Astrocyte of the hippocampus (primary cell): ENCODE data around the gene ATP6V1G2.
"Not testable (repeated sequence)": the region's sequence is repeated elsewhere in the genome, so short reads cannot be mapped to it uniquely, and the experiment has no call there.

Experiments
- DNase-seq: peaks from one replicate; pipeline ENCODE4 v3.0.0; 2011; ENCODE audit warnings: low read depth, low spot score

ATP6V1G2 gene

DNA sequence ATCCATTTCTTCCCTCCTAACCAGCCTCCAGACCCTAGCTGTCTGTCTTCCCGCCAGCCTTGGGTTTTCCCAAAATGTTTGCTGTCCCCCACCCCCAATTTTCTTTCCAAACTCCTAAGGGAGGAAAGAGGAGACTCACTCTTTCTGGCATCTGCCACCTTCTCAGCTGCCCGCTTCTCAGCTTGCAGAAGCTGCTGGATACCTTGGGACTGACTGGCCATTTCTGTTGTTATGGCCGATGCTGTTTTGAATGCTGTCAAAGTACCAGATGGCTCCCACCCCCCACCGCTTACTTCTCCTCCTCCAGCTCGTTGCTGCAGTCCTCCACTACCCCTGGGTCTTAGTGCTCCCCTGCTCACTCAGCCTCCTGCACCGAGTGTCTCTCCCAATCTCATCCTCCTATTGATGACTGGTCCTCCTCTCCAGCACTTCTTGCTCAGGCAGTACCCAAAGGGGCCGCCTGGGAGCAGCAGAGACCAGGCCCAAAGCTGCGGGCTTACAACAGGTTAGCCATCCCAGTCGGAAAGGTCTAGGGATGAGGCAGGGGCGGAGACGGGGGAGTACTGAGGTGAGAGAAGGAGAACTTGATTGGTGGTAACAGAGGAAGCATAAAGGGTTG, at the start of gene ATP6V1G2:
Gene ATP6V1G2 (minus strand): TSS at position 270 of the 619 bp plus-strand sequence. CDS start 49 bp downstream, at position 221.
- DNase-seq = peak; percentile 95

DNA sequence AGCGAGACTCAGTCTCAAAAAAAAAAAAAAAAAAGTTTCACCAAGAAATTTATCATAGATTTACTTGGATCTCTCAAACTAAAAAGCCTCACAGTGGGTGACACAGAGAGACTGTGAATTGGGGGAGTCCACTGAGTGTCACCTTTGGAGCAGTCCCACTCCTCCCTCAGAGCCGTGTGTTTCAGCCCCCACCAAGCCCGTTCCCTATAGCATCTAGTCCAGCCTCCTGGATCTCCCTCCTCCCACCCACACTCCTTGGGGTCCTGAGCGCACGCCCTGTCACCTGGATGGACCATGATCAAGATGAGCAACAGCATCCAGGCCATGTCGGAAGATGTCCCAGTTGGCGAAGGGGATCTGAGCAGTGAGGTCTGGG, 46.0 kb upstream of the ATP6V1G2 start:
- DNase-seq = no peak

DNA sequence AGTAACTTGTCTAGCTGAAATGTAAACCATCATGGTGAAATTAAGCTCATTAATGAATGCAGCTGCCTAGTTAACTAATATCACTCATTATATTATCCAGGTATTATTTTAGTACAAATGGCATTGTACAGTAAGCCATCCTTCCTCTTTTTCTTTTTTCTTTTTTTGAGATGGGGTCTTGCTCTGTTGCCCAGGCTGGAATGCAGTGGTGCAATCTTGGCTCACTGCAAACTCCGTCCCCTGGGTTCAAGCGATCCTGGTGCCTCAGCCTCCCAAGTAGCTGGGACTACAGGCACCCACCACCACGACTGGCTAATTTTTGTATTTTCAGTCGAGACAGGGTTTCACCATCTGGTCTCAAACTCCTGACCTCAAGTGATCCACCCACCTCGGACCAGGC, 44.3 kb upstream of the ATP6V1G2 start:
- DNase-seq = not testable (repeated sequence)

DNA sequence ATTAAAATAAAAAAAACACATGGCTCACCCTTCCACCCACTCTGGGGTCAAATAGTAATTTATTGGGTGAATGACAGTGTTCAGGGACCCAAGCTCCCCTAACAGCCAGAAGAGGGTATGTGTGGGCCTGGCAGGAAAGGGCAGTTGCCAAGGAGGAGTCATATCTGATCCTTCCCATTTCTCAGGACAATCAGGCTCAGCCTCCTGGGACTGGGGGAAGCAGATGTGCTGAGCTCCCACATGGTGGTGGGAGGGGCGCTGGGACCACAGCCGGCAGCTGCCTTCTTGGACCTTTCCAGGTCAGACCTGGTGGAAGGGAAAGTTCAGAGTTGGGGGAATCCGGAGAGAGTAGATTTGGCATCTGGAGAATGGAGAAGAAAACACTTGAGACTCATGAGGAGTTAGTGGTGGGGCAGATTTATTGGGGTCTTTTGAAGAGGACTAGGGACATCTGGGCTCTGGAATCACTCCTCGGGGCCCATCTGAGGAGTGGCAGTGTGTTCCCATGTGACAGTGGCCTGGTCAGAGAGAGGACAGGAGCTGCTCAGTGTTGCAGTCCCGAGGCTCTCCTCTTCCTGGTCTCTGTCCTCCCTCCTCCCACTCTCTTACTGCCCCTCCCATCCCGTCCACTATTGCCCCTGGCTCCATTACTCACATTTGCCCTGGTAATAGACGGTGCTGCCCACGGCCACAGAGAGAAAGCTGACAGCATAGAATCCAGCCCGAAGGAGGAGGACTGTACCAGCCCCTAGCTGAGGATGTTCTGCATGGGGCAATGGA, 42.7 kb upstream of the ATP6V1G2 start:
- DNase-seq = no peak

DNA sequence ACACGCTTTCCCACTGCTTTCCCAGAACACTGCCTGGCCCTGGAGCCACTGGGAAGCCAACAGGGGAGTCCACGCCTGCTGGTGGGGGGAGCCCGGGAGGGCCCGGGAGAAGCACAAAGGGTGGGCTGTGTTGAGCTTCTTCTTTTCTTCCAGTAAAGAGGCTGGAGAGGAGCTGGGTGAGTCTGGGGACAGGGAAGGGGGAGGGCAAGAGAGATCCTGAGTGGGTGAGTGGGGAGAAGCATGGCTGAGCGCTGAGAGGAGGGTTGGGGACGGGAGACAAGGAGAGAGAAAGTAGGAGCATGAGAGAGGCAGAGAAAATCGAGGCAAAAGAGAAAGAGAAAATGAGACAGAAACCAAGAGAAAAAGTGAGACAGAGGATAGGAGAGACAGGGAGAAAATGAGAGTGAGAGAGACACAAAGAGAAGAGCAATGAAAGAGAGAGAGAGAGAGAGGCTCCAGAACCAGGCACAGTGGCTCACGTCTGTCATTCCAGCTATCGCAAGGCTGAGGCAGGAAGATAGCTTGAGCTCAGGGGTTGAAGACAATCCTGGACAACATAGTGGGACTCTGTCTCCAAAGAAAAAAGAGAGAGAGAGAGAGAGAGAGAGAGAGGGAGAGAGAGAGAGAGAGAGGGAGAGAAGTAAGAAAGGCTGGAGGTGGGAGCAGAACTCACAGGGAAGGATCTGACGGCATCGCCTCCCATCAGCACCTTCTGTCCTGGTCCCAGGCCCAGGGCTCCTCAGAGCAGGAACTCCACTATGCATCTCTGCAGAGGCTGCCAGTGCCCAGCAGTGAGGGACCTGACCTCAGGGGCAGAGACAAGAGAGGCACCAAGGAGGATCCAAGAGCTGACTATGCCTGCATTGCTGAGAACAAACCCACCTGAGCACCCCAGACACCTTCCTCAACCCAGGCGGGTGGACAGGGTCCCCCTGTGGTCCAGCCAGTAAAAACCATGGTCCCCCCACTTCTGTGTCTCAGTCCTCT, 41.7 kb upstream of the ATP6V1G2 start:
- DNase-seq = no peak

- no peak for DNase-seq
Observed at GRCh38 chr6:31586599-31587281, 40.3 kb upstream of the ATP6V1G2 start.

GRCh38 chr6:31586008-31586407, 39.6 kb upstream of the ATP6V1G2 start, which contains the start of gene LST1:
Gene LST1, plus strand, starts transcription at chr6:31586277. Its CDS starts 1,023 bp downstream, at chr6:31587300.
- no peak for DNase-seq

GRCh38 chr6:31585491-31585890, 39.1 kb upstream of the ATP6V1G2 start:
- DNase-seq = no peak

GRCh38 chr6:31582230-31582643, 35.8 kb upstream of the ATP6V1G2 start, which contains the start of gene LTB:
Gene LTB, minus strand, starts transcription at chr6:31582424. Its CDS starts 7 bp downstream, at chr6:31582417.
- DNase-seq = no peak

DNA sequence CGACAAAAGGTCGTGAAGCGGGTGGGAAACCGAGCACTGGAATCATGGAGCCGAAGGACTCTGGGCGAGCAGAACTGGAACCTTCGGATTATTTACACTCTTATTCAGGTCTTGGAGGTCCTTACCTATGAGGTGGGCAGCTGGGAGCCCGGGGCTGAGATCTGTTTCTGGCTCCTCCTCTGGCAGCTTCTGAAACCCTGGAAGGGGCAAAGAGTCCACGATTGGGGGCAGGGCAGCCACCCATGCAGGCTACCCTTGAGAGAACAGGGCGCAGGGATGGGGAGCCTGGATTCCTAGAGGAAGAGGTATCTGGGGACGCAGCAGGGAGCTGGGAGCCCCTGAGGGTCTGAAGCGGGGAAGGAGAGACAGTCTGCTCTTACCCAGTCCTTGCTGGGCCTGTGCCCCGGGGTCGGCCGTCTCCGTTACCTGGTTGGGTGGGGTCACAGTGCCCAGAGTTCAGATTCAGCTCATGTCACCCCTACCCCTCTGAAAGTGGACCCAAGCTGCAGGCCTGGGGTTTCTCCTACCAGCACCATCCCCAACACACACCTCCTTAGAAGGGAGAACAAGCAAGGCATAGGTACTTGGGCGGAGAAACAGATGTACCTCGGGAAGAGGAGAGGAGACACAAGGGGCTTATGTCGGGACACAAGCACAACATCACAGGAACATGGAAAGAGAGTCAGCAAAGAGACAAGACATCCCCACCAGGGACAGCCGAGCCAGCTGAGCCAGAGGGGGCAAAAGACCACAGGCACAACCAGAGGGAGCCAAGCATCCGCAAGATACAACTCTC, 35.2 kb upstream of the ATP6V1G2 start:
- no peak for DNase-seq

- DNase-seq = peak; percentile 94
Observed at GRCh38 chr6:31580807-31581433, 34.5 kb upstream of the ATP6V1G2 start.

GRCh38 chr6:31580438-31580740, 34.0 kb upstream of the ATP6V1G2 start:
- no peak for DNase-seq

DNA sequence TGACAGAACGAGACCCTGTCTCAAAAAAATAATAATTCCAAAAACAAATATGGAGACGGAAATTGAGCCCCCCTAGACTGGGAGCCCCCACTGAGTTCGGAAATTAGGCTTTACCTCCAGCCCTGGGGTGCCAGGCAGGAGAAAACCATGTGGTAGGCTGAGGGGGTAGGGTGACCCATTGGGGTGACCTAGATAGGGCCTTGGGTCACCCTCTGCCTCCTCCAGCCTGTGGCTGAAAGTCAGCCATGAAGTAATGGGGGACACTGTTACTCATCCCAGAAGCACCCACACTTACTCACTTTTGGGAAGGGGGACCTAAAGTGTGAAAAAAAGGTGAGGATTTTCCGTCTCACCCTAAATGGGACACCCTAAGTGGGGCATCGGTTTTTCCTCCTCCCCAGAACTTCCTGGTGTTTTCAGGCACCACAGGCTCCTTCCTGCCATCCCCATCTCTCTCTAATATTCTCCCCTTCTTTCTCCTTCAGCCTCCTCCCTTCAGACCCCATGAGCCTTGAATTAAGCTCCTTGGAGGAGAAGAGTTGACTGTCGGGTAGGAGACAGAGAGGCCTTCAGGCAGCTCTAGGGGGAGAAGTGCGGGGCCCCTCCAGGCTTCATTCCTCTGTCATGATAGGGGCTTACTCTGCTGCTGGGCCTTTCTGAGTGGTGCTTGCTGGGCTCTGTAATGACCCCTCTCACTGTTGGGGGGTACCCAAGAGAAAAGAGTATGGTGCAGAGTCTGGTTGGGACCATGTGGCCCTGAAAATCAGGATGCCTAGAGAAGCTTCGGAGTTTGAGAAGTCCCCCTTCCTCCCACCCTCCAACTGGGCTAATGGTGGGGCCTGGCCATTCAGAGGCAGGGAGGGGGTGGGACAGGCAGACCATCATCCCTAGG, 33.4 kb upstream of the ATP6V1G2 start:
- DNase-seq = no peak

GRCh38 chr6:31579119-31579505, 32.7 kb upstream of the ATP6V1G2 start:
- no peak for DNase-seq

- peak; percentile 12 for DNase-seq
Observed at GRCh38 chr6:31578184-31579118, 32.0 kb upstream of the ATP6V1G2 start.

DNA sequence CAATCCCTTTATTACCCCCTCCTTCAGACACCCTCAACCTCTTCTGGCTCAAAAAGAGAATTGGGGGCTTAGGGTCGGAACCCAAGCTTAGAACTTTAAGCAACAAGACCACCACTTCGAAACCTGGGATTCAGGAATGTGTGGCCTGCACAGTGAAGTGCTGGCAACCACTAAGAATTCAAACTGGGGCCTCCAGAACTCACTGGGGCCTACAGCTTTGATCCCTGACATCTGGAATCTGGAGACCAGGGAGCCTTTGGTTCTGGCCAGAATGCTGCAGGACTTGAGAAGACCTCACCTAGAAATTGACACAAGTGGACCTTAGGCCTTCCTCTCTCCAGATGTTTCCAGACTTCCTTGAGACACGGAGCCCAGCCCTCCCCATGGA, 31.2 kb upstream of the ATP6V1G2 start:
- DNase-seq = no peak

DNA sequence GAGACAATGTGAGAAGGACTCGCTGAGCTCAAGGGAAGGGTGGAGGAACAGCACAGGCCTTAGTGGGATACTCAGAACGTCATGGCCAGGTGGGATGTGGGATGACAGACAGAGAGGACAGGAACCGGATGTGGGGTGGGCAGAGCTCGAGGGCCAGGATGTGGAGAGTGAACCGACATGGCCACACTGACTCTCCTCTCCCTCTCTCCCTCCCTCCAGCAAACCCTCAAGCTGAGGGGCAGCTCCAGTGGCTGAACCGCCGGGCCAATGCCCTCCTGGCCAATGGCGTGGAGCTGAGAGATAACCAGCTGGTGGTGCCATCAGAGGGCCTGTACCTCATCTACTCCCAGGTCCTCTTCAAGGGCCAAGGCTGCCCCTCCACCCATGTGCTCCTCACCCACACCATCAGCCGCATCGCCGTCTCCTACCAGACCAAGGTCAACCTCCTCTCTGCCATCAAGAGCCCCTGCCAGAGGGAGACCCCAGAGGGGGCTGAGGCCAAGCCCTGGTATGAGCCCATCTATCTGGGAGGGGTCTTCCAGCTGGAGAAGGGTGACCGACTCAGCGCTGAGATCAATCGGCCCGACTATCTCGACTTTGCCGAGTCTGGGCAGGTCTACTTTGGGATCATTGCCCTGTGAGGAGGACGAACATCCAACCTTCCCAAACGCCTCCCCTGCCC, 30.6 kb upstream of the ATP6V1G2 start:
- DNase-seq = no peak
